Measurements from ENCODE around the gene ATOH1. TPM values are rescaled to one million over a fixed set of nuclear protein-coding genes. Genes with fewer than 3 reads are reported as not detected.

ATOH1 gene
- total and polyA plus RNA-seq, 2 experiments from 2014 or later: 0.24 to 0.69 TPM

- TF ChIP-seq CTCF (conservative IDR thresholded peaks at IDR 0.05; ENCODE audit: low read depth in 2 of 2): no peak
- no peak for TF ChIP-seq JUNB (IDR thresholded peaks at IDR 0.05; ENCODE audit: unreplicated experiment)
- TF ChIP-seq EZH2phosphoT487 (IDR thresholded peaks at IDR 0.05; ENCODE audit: unreplicated experiment): no peak
- TF ChIP-seq, protein P1, sequence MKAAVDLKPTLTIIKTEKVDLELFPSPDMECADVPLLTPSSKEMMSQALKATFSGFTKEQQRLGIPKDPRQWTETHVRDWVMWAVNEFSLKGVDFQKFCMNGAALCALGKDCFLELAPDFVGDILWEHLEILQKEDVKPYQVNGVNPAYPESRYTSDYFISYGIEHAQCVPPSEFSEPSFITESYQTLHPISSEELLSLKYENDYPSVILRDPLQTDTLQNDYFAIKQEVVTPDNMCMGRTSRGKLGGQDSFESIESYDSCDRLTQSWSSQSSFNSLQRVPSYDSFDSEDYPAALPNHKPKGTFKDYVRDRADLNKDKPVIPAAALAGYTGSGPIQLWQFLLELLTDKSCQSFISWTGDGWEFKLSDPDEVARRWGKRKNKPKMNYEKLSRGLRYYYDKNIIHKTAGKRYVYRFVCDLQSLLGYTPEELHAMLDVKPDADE (IDR thresholded peaks at IDR 0.05): no peak
- no peak for TF ChIP-seq REST (IDR thresholded peaks at IDR 0.05; ENCODE audit: unreplicated experiment)
- no peak for TF ChIP-seq ZNF331 (CRISPR knock-in tag; IDR thresholded peaks at IDR 0.05; ENCODE audit: low read depth)
- no peak for TF ChIP-seq POLR2AphosphoS5 (IDR thresholded peaks at IDR 0.05; ENCODE audit: low read depth)
- TF ChIP-seq EZH2 (IDR thresholded peaks at IDR 0.05; ENCODE audit: low read depth, unreplicated experiment): no peak
- no peak for TF ChIP-seq CREB1 (CRISPR knock-in tag; IDR thresholded peaks at IDR 0.05; ENCODE audit: low read depth)
- TF ChIP-seq NANOG (IDR thresholded peaks at IDR 0.05; ENCODE audit: borderline replicate concordance): no peak
Observed at GRCh38 chr4:93870876-93871458, 42.4 kb downstream of the ATOH1 start (continued).

DNA sequence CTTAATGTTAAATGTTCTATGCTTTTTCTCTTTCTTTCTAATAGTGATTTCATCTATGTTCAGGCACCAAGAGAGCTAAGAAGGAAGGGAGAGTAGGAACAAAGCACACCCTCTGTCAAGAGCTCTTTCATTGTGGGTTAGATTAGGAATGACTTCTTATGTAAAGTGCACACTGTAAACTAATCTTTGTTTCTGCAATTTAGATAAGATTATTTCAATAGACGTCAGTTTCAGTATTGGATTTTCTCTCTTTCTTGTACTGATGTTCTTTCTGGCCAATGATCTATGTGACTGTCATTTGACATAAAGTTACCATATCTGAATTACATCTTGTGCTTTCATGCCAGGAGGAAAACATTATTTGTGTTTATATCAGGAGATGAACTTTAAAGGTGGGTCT is 48.2 kb downstream of the ATOH1 start:
- Mint-ChIP-seq H3K27ac (no peak overlapping the region), H3K36me3 (ENCODE audit: low read depth) (no peaks in the 10 kb centered on the region)
- no peak for TF ChIP-seq EZH2 (IDR thresholded peaks at IDR 0.05; ENCODE audit: low read depth, unreplicated experiment)
- no peak for TF ChIP-seq ZNF114 (CRISPR knock-in tag; IDR thresholded peaks at IDR 0.05)
- no peak for TF ChIP-seq ZNF331 (CRISPR knock-in tag; IDR thresholded peaks at IDR 0.05; ENCODE audit: low read depth)
- TF ChIP-seq, protein P1 (IDR thresholded peaks at IDR 0.05): no peak
- TF ChIP-seq REST (IDR thresholded peaks at IDR 0.05; ENCODE audit: unreplicated experiment): no peak
- no peak for TF ChIP-seq CTCF (conservative IDR thresholded peaks at IDR 0.05; ENCODE audit: low read depth in 2 of 2)
- TF ChIP-seq POLR2AphosphoS5 (IDR thresholded peaks at IDR 0.05; ENCODE audit: low read depth): no peak
- TF ChIP-seq EZH2phosphoT487 (IDR thresholded peaks at IDR 0.05; ENCODE audit: unreplicated experiment): no peak
- TF ChIP-seq JUNB (IDR thresholded peaks at IDR 0.05; ENCODE audit: unreplicated experiment): no peak

More for the DNA sequence above, 48.2 kb downstream of the ATOH1 start:
- Mint-ChIP-seq H3K27me3 (ENCODE audit: insufficient read depth, low read depth, poor library complexity) (no peaks in the 10 kb centered on the region), H3K4me3 (no peak overlapping the region), H3K9me3 (no peaks in the 10 kb centered on the region), H3K4me1 (no peaks in the 10 kb centered on the region)
- no peak overlapping the region for H3K27ac ChIP-seq (ENCODE audit: low read depth)
- no peak overlapping the region for H2AFZ ChIP-seq
- H3K4me2 ChIP-seq: no peak overlapping the region
- DNase-seq (ENCODE audit: low spot score) (no peak), ATAC-seq (no peak)
- H3K9me2 ChIP-seq (ENCODE audit: insufficient read depth): no peaks in the 10 kb centered on the region
- H3K79me2 ChIP-seq (replicated peaks; ENCODE audit: insufficient read depth): no peaks in the 10 kb centered on the region
- no peaks in the 10 kb centered on the region for H3K27me3 ChIP-seq (ENCODE audit: insufficient read depth)
- no peaks in the 10 kb centered on the region for H4K20me1 ChIP-seq (replicated peaks; ENCODE audit: insufficient read depth)
- H3K4me3 ChIP-seq: no peak overlapping the region
- no peaks in the 10 kb centered on the region for H3F3A ChIP-seq (replicated peaks; ENCODE audit: low read depth)
- H3K36me3 ChIP-seq (ENCODE audit: insufficient read depth): no peaks in the 10 kb centered on the region
- no peaks in the 10 kb centered on the region for H3K4me1 ChIP-seq (ENCODE audit: insufficient read depth)
